GM19025 (cell line): ENCODE measurements around the gene KLHL17.
"Not testable (repeated sequence)": the region's sequence is repeated elsewhere in the genome, so short reads cannot be mapped to it uniquely, and the experiment has no call there.

ENCODE experiments used
- ATAC-seq: cut with Tn5 transposase; IDR thresholded peaks from one replicate; pipeline ENCODE4 v1.9.1; 2021; ENCODE audit warnings: mild to moderate bottlenecking, low read depth, moderate library complexity; ENCODE audit not compliant: unreplicated experiment

Gene KLHL17

DNA sequence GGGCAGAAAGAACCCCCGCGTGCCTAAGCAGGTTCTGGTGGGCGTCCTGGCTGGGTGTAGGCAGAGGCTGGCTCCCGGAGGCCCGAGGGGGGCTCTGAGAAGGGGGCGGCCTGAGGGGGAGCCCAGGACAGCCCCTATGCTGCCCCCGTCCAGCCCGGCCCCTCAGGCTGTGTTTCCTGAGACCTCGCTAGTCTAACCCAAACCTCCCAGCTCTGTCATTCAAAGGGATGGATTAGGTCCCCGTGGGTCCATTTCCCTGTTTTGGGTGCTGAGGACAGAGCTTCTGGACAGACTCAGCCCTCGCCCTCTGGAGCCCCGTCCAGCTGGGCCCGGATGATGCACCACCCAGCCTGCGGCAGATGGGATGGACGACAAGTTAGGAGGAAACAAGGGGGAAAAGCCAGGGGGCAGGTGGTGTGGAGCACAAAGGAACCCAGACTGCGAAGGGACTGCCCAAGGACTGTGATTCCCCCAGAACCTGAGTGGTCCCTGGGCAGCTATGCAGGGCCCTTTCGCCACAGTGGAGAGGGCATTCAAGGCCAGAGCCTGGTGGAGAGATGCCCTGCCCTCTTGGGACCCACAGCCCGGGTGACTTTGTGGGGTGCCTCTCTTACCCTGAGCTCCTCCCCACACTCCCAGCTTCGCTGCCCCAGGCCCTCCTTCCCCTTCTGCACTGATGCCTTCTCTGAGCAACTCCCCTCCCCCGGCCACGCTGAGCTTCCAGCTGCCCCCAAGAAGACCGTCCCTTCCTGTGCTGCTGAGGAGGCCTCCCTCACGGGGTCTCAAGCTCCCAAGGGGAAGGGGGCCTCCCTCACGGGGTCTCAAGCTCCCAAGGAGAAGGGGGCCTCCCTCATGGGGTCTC, 36.7 kb downstream of the KLHL17 start:
- no peak for ATAC-seq

GRCh38 chr1:997713-997992, 37.3 kb downstream of the KLHL17 start:
- no peak for ATAC-seq

GRCh38 chr1:997993-998744, 37.8 kb downstream of the KLHL17 start:
- no peak for ATAC-seq

DNA sequence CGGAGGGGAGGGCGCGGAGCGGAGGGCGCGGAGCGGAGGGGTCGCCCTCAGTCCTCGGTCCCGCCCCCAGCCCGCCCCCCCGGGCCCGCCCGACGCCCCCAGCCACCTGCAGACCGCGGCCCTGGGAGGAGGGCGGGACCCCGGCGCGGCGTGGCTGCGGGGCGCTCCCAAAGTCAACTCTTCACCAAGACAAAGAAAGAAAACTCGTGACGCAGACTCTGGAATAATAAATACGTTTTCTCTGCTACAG, 38.3 kb downstream of the KLHL17 start:
- ATAC-seq = no peak

DNA sequence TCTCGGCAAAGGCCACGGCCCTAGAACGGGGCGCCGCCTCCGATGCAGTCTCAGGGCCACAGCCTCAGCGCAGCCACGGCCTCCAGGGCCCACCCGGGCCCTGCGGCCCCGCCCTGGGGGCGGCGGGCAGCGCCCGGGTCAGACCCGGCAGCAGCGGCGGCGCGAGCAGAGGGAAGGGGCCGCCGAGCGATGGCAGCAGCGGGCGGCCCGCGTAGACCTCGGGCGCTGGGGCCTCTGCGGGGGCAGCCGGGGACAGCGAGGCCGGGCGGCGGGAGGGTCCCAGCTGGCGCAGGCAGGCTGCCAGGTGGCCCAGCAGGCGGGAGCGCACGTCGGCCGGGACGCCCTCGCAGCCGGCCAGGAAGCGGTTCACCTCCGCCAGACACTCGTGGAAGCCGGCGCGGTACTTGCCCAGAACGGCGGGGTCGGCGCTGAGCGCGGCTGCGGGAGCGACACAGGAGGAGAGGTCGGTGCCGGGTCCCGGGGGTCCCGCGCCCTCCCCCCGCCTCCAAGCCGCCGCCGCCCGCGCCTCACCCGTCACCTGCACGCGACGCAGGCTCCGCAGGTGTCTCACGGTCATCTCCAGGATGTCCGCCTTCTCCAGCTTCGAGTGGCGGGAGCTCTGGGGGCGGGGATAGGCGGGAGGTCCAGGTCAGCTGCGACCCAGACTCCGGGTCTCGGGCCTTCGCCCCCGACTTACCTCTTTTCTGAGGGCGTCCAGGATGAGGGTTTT, 38.8 kb downstream of the KLHL17 start:
- ATAC-seq = no peak

GRCh38 chr1:999725-1000356, 39.5 kb downstream of the KLHL17 start, which contains the start of gene HES4:
Gene HES4 (minus strand): TSS chr1:1000097. CDS start chr1:999973, 124 bp downstream.
- no peak for ATAC-seq

DNA sequence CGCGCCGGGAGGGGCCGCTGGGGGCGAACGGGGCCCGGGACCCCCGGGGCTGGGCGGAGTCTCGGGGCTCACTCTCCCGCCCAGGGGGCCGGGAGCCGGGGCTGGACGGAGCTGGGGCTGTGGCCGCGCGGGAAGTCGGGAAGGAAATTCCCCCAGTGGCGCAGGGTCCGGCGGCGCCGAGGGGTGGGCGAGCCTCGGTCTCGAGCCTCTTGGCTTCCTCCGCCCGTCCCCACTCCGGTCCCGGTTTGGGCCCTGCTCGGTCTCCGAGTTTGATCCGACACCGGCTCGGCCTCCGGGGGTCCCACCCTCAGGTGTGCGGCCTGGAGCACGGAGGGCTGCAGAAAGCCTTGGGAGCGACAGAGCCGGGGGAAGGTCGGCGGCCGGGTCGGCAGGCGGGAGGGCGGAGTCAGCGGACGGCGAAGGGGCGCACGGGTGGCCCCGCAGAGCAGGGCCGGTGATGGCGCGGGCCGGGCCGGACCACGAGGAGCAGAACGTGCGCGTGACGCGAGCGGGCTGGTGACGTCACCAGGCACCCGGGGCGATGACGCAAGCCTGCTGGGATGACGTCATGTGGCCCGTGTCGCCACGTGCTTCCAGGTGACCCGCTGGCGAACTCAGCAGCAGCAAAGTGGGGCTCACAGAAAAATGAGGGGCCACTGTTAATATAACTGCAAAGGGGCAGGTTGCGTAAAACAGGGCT, 40.1 kb downstream of the KLHL17 start:
- ATAC-seq = no peak

DNA sequence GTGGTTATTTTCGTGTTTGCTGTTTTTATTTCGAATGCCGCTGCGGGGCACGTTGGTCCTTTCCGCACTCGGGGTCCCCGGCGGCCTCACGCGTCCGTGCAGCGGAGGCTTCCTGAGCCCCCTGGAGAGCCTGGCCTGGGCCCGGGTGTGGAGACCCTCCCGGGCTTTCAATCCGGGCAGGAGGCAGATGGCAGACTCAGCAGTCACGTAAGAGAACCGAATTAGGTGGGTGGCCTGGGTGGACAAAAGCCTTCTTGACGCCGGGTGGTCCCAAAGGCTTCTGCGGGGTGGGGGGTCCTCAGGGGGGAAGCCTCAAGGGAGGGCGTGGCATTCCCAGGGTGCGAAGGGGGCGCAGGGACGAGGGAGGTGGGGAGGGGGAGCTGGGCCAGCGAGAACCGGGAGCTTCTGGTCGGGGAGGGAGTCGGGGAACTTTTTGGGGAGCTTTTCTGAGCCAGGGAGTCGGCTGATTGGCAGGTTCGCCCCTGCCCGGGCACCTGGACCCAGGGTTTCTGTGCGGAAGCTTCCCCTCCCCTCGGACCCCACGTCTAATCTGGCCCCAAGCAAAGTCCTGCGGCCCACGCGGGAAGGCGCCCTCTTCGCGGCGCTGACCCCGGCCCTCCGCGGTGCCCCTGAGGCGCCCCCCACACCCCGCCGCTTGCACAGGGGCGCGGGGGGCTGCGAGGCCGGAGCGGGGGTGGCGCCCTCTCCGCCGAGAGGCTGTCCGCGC, 40.8 kb downstream of the KLHL17 start:
- ATAC-seq = no peak

DNA sequence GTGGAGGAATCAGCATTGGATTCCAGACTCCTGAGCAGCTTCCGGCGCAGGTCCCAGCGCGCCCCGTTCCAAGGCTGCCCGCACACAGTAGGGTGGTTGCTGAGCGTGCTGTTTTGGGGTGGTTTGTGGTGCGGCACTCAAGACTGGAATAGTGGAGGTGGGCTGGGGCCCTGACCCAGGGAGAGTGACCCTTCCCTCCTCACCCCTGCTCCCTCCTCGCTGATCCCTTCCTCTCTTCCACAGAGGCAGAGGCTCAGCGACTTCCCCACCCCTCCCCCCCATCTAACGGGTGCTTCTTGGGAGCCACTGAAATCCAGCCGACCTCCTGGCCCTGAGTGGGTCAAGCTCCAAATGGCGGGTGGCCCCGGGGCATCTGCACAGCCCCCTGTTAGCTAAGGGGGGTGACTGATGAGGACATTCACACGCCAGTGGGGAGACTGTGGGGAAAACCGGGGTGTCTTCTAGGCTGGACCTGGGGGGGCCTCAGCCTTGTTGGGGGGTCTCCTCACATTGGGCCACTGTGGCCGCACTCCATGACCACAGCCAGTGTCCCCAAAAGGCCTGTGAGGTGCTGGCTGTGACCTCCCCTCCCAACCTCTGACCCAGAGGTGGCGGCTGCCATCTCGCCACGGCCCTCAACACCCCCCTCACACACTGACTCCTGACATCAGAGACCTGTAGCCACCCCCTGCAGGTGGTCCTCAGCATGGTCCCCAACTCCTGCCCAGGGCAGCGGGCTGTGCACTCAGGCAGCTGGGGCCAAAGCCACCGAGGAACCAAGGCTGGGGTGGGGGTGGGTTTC, 43.4 kb downstream of the KLHL17 start:
- no peak for ATAC-seq

- ATAC-seq = no peak
Measured at GRCh38 chr1:1004420-1004779, 44.0 kb downstream of the KLHL17 start.

- ATAC-seq = no peak
Measured at GRCh38 chr1:1004780-1005697, 44.7 kb downstream of the KLHL17 start.

GRCh38 chr1:1005774-1006304, 45.5 kb downstream of the KLHL17 start:
- no peak for ATAC-seq

GRCh38 chr1:1006305-1007159, 46.1 kb downstream of the KLHL17 start:
- no peak for ATAC-seq

- not testable (repeated sequence) for ATAC-seq
Measured at GRCh38 chr1:1010131-1010530, 49.7 kb downstream of the KLHL17 start.

DNA sequence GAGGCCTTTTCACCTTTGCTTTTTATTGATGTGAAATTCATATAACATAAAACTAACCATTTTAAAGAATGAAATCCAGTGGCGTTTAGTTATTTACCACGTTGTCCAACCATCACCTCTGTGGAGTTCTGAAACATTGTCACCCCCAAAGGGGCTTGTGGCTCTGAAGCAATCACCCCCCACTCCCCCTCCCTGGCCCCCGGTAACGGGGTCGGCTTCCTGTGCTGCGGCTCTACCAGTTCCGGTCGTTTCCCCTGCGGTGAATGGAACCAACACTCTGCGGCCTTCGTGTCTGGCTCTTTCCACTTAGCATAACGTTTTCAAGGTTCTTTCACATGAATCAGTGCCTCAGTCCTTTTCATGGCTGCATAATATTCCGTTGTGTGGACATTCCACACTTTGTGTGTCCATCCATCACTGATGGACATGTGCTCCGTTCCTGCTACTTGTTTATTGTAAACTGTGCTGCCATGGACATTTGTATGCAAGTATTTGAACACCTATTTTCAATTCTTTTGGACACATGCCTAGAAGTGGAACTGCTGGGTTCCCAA, 51.1 kb downstream of the KLHL17 start:
- ATAC-seq = no peak

- not testable (repeated sequence) for ATAC-seq
Measured at GRCh38 chr1:1012736-1013104, 52.3 kb downstream of the KLHL17 start.
